HCT116 (cell line): ENCODE results near the gene SORCS2. TPM values are rescaled to one million over a fixed set of nuclear protein-coding genes. Genes with fewer than 3 reads are reported as not detected.
A peak's percentile ranks its signal among the peaks of the same experiment; 100 is the strongest.

Experiments used
- ATAC-seq: fragments of 200-7000 bp; cut with Tn5 transposase; 2 replicates; pipeline ENCODE4 v1.9.1; 2020; ENCODE audit warnings: mild to moderate bottlenecking, moderate library complexity
- BruUV-seq: library from RNA; stranded (reverse); fragments of 400-500 nt; replicated peaks from 2 replicates; lab custom pipeline; 2021; lab: Mats Ljungman, UMichigan
- CTCF ChIA-PET: fragments of 300-600 bp; sonication (Branson Sonifier 250); formaldehyde crosslinking; loops from one replicate; lab custom pipeline; 2021; ENCODE audit warnings: antibody characterized with exemption; lab: Charles Lee
- POLR2A ChIA-PET: fragments of 300-600, 350-600 bp; sonication (Branson Sonifier 250); formaldehyde crosslinking; loops from one replicate; lab custom pipeline; 2021; ENCODE audit warnings: antibody characterized with exemption; lab: Charles Lee
- RAD21 ChIA-PET, 2 experiments: fragments of 300-600 bp; sonication (Branson Sonifier 250); formaldehyde crosslinking; loops; one replicate each; lab custom pipeline; 2023; ENCODE audit warnings: low total read pairs in 2 of 2; ENCODE audit not compliant: uncharacterized antibody in 2 of 2, unreplicated experiment in 2 of 2, low non-redundant PET in 1 of 2; lab: Charles Lee
- DNase-seq: peaks from one replicate; pipeline ENCODE4 v3.0.0-alpha.2; 2010; ENCODE audit warnings: low read depth, low spot score
- H2AFZ ChIP-seq: fragments of 200-600 bp; shearing (Covaris generic), sonication (generic); 2 replicates; pipeline ENCODE4 v1.6.1; 2017; ENCODE audit warnings: low read depth, mixed run types, mixed read lengths, antibody characterized with exemption, low read length; ENCODE audit not compliant: poor library complexity, severe bottlenecking
- H3K27ac ChIP-seq: 2 replicates; pipeline ENCODE4 v1.5.1; 2012; ENCODE audit warnings: low read depth, low read length
- H3K27me3 ChIP-seq: fragments of 200-600 bp; sonication (generic); 2 replicates; pipeline ENCODE4 v1.6.1; 2016; ENCODE audit warnings: mixed run types, low read length, mixed read lengths; ENCODE audit not compliant: insufficient read depth
- H3K36me3 ChIP-seq, 2 experiments: fragments of 200-500 bp in 1 of 2; fragments of 200-600 bp in 1 of 2; sonication (Bioruptor generic) in 1 of 2; sonication (generic) in 1 of 2; 2 replicates each; pipeline versions ENCODE4 v1.5.1 to v1.6.1; 2014 to 2016; ENCODE audit warnings: low read length in 2 of 2, inconsistent platforms in 1 of 2, mixed read lengths in 1 of 2, mixed run types in 1 of 2; ENCODE audit not compliant: insufficient read depth in 2 of 2, control insufficient read depth in 1 of 2
- H3K4me1 ChIP-seq, 2 experiments: fragments of 200-600 bp in 1 of 2; sonication (generic) in 1 of 2; 2 replicates each; pipeline versions ENCODE4 v1.5.1 to v1.6.1; 2012 to 2017; ENCODE audit warnings: low read length in 2 of 2, inconsistent platforms in 1 of 2, mild to moderate bottlenecking in 1 of 2, mixed read lengths in 1 of 2, mixed run types in 1 of 2, moderate library complexity in 1 of 2; ENCODE audit not compliant: insufficient read depth in 2 of 2, control insufficient read depth in 1 of 2
- H3K4me2 ChIP-seq: fragments of 200-600 bp; sonication (generic); 2 replicates; pipeline ENCODE4 v1.6.1; 2017; ENCODE audit warnings: mixed run types, low read length, mixed read lengths
- H3K4me3 ChIP-seq, 2 experiments: fragments of 200-600 bp in 1 of 2; sonication (generic) in 1 of 2; replicated peaks in 1 of 2; 2 replicates each; pipeline ENCODE4 v1.5.1; 2011 to 2016; ENCODE audit warnings: low read length in 2 of 2, control low read depth in 1 of 2, low read depth in 1 of 2, mild to moderate bottlenecking in 1 of 2, mixed read lengths in 1 of 2, mixed run types in 1 of 2
- H3K79me2 ChIP-seq: fragments of 200-600 bp; sonication (generic); 2 replicates; pipeline ENCODE4 v1.6.1; 2017; ENCODE audit warnings: mild to moderate bottlenecking, mixed run types, low read length, moderate library complexity, mixed read lengths; ENCODE audit not compliant: insufficient read depth
- H3K9ac ChIP-seq: fragments of 200-600 bp; sonication (generic); 2 replicates; pipeline ENCODE4 v1.6.1; 2016; ENCODE audit warnings: low read length, mixed read lengths
- H3K9me2 ChIP-seq: fragments of 200-600 bp; sonication (generic), shearing (Covaris generic); 2 replicates; pipeline ENCODE4 v1.6.1; 2017; ENCODE audit warnings: mixed run types, mild to moderate bottlenecking, moderate library complexity; ENCODE audit not compliant: insufficient read depth
- H3K9me3 ChIP-seq, 2 experiments: fragments of 200-500 bp in 1 of 2; fragments of 200-600 bp in 1 of 2; sonication (Bioruptor generic) in 1 of 2; sonication (generic) in 1 of 2; 2 replicates each; pipeline ENCODE4 v1.6.1; 2014 to 2017; ENCODE audit warnings: low read length in 2 of 2, mixed read lengths in 2 of 2, inconsistent platforms in 1 of 2, low read depth in 1 of 2, mild to moderate bottlenecking in 1 of 2, mixed run types in 1 of 2, moderate library complexity in 1 of 2; ENCODE audit not compliant: control insufficient read depth in 1 of 2, insufficient read depth in 1 of 2
- H4K20me1 ChIP-seq: fragments of 200-600 bp; sonication (generic), shearing (Covaris generic); 2 replicates; pipeline ENCODE4 v1.6.1; 2017; ENCODE audit warnings: mixed run types, mild to moderate bottlenecking, moderate library complexity; ENCODE audit not compliant: insufficient read depth
- CBX3 ChIP-seq: IDR thresholded peaks from 2 replicates; pipeline ENCODE4 v1.6.1; 2012; ENCODE audit warnings: low read depth
- EZH2 ChIP-seq: fragments of 200-600 bp; sonication (generic); IDR thresholded peaks from 2 replicates; pipeline ENCODE4 v1.6.1; 2017; ENCODE audit warnings: antibody characterized with exemption, mixed run types
- JUND ChIP-seq: IDR thresholded peaks from 2 replicates; pipeline ENCODE4 v1.6.1; 2012
- POLR2A ChIP-seq: IDR thresholded peaks from 2 replicates; pipeline ENCODE4 v1.7.0; 2011; ENCODE audit warnings: borderline replicate concordance; ENCODE audit not compliant: insufficient read depth, insufficient read length; ENCODE audit errors: extremely low read depth
- RAD21 ChIP-seq: IDR thresholded peaks from 2 replicates; pipeline ENCODE4 v1.6.1; 2012; ENCODE audit warnings: low read depth, mild to moderate bottlenecking
- SRF ChIP-seq: IDR thresholded peaks from 2 replicates; pipeline ENCODE4 v1.6.1; 2012; ENCODE audit warnings: low read depth
- TCF7L2 ChIP-seq: IDR thresholded peaks from 2 replicates; pipeline ENCODE4 v1.7.0; 2011; ENCODE audit warnings: borderline replicate concordance, inconsistent platforms; ENCODE audit not compliant: insufficient read depth, insufficient read length; ENCODE audit errors: extremely low read depth
- intact Hi-C: fragments of 100-400 bp; cut with micrococcal nuclease; formaldehyde crosslinking; loops from 2 replicates; pipeline ENCODE4 v1.10.0; 2022
- total RNA-seq: library from RNA; stranded (reverse); gene quantifications from one replicate; pipeline ENCODE4 v1.2.1, GENCODE V29; 2021; ENCODE audit not compliant: unreplicated experiment
- TF ChIP-seq, protein P1 (sequence below): IDR thresholded peaks from 2 replicates; pipeline ENCODE4 v1.6.1; 2012
- TF ChIP-seq, protein P2 (sequence below), 3 experiments: fragments of 200-600 bp in 1 of 3; sonication (generic) in 1 of 3; IDR thresholded peaks in 2 of 3; conservative IDR thresholded peaks in 1 of 3; 2 replicates each; pipeline ENCODE4 v1.5.1; 2012 to 2017; ENCODE audit warnings: low read depth in 2 of 3, low read length in 2 of 3, antibody characterized with exemption in 1 of 3, borderline replicate concordance in 1 of 3, control low read depth in 1 of 3, mild to moderate bottlenecking in 1 of 3, mixed read lengths in 1 of 3, mixed run types in 1 of 3, moderate library complexity in 1 of 3; ENCODE audit not compliant: insufficient read depth in 1 of 3

Gene SORCS2
- total RNA-seq, 1 experiment from 2014 or later: 0.37 TPM

DNA sequence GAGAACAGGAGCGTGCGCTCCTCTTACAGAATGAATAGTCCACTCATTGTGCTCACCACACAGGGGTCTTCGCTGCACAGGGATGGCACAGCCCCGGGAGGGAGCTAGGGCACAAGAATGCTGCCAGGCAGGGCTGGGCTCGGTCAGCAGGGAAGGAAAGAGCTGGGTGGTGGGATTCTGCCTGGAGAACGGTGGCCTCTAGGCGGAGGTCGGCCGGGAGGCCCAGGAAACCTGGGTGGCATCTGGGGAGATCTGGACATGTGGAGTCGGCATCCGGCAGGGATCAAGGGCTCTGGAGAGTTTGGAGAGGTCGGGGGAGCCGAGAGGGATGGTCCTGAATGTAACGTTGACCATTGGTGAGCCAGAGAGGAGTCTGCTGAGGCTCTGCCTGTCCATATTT, 288.9 kb downstream of the SORCS2 start:
- DNase-seq: no peak
- Histone ChIP-seq H3K4me3 (no peak overlapping the region), H3K27ac (no peak overlapping the region)
- POLR2A ChIA-PET: no interaction called here
- TF ChIP-seq, protein P1, sequence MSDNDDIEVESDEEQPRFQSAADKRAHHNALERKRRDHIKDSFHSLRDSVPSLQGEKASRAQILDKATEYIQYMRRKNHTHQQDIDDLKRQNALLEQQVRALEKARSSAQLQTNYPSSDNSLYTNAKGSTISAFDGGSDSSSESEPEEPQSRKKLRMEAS: no peak
- no peak for TF ChIP-seq RAD21
- TF ChIP-seq TCF7L2: no peak
- TF ChIP-seq EZH2: no peak
- TF ChIP-seq JUND: no peak
- TF ChIP-seq, all 23 proteins: peak for 0
- Histone ChIP-seq H3K9ac (no peak overlapping the region), H3K79me2 (no peaks in the 10 kb centered on the region), H3K27me3 (0 out of 2 replicates have a peak, but pooled peaks cover 4% of the 10 kb centered on the region), H3K4me1 (no peaks in the 10 kb centered on the region), H3K9me2 (no peaks in the 10 kb centered on the region), H3K4me2 (no peak overlapping the region), H2AFZ (no peak overlapping the region), H3K36me3 (no peaks in the 10 kb centered on the region), H3K9me3 (no peaks in the 10 kb centered on the region), H4K20me1 (no peaks in the 10 kb centered on the region)
- BruUV-seq: no TSS peak
- ATAC-seq: no peak
- ChIA-PET CTCF (no interaction called here), RAD21 (no interaction called here)
- intact Hi-C loops: no loop called here

DNA sequence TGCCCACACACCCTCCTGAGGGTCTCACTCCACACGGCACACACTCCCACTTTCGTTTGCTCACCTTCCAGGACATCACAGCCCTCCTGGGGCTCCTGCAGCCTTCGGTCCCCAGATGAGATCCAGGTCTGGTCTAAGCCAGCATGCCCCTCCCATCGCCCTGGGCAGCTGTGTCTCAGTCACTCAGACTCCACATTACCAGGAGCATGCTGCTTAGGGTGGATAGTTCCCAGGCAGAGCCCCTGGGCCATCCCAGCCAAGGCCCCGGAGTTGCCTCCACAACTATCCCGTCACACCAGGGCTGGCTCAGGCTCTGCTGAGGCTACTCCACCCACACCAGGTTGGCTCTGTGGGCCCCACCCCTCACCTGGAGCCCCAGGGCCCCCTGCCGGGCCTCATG, 292.8 kb downstream of the SORCS2 start:
- RAD21 ChIA-PET: no interaction called here
- no peak overlapping the region for H2AFZ ChIP-seq
- no peaks in the 10 kb centered on the region for H3K36me3 ChIP-seq
- ATAC-seq (0 out of 2 replicates have a peak, but pooled peaks have one; percentile 22), DNase-seq (no peak)
- H3K4me1 ChIP-seq: no peaks in the 10 kb centered on the region
- no peak for TF ChIP-seq POLR2A
- TF ChIP-seq, protein P2, sequence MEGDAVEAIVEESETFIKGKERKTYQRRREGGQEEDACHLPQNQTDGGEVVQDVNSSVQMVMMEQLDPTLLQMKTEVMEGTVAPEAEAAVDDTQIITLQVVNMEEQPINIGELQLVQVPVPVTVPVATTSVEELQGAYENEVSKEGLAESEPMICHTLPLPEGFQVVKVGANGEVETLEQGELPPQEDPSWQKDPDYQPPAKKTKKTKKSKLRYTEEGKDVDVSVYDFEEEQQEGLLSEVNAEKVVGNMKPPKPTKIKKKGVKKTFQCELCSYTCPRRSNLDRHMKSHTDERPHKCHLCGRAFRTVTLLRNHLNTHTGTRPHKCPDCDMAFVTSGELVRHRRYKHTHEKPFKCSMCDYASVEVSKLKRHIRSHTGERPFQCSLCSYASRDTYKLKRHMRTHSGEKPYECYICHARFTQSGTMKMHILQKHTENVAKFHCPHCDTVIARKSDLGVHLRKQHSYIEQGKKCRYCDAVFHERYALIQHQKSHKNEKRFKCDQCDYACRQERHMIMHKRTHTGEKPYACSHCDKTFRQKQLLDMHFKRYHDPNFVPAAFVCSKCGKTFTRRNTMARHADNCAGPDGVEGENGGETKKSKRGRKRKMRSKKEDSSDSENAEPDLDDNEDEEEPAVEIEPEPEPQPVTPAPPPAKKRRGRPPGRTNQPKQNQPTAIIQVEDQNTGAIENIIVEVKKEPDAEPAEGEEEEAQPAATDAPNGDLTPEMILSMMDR (IDR thresholded peaks at IDR 0.05 in 2 of 3, conservative IDR thresholded peaks at IDR 0.05 in 1 of 3; ENCODE audit: borderline replicate concordance in 1 of 3, insufficient read depth in 1 of 3, low read depth in 2 of 3, low read length in 2 of 3): no peak
- TF ChIP-seq SRF: no peak
- TF ChIP-seq CBX3: no peak
- H3K27ac ChIP-seq: no peak overlapping the region
- H3K79me2 ChIP-seq: no peaks in the 10 kb centered on the region
- no peaks in the 10 kb centered on the region for H3K9me2 ChIP-seq
- H3K9me3 ChIP-seq: no peaks in the 10 kb centered on the region
- BruUV-seq: no TSS peak
- no peaks in the 10 kb centered on the region for H4K20me1 ChIP-seq
- POLR2A ChIA-PET: no interaction called here
- intact Hi-C loops: no loop called here
- peaks cover 15% of the 10 kb centered on the region; the same call in 1 of the 2 replicates for H3K27me3 ChIP-seq
- H3K4me3 ChIP-seq: no peak overlapping the region
- CTCF ChIA-PET: no interaction called here
- no peak overlapping the region for H3K4me2 ChIP-seq
- H3K9ac ChIP-seq: no peak overlapping the region
